IPS-18c (cell line): ENCODE data around the gene PRR15.

Experiments used
- H3K4me3 ChIP-seq: 2 replicates; pipeline ENCODE4 v1.7.0; 2013; ENCODE audit warnings: low read depth, mild to moderate bottlenecking, low read length, moderate library complexity; ENCODE audit not compliant: insufficient read depth
- H3K9me3 ChIP-seq: one replicate; pipeline ENCODE4 v1.6.1; 2013; ENCODE audit warnings: mild to moderate bottlenecking, low read length, moderate library complexity; ENCODE audit not compliant: control insufficient read depth, insufficient read depth

Gene PRR15

DNA sequence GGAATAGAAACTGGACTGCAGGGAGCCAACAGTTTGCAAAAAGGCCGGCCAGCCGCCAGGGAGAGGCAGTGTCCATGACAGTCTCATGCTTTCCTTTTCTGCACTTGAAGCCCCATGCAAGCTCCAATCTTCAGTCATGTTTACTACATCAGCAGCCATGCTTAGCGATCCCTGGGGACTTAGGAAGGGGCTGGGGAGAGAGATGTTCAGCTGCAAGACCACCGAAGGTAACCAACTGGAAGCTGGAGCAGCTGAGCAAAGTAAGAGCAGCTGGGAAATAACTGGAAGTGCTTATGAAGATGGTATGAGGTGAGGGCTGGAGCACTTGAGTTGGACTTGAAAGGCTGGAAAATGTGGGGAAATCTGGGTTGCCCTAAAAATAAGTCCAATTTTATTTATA is 37.0 kb downstream of the PRR15 start:
- Histone ChIP-seq H3K9me3 (no peaks in the 10 kb centered on the region), H3K4me3 (no peak overlapping the region)

DNA sequence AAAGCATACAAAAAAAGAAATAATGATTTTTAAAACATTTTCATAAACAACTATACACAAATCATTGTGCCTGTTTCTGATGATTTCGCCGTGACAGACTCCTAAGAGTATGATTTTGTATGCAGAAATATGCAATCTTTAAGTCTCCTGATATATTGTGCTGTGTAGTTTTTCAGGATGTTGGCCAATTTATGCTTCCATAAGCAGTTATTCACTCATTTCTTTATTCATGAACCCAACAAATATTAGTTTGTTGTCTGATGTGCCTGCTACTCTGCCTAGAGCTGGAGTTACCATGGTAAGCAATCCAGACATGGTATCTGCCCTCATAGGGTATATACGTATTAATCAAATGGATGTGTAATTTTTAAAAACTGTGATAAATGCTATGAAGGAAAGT is 40.4 kb downstream of the PRR15 start:
- H3K4me3 ChIP-seq: no peak overlapping the region
- no peaks in the 10 kb centered on the region for H3K9me3 ChIP-seq

DNA sequence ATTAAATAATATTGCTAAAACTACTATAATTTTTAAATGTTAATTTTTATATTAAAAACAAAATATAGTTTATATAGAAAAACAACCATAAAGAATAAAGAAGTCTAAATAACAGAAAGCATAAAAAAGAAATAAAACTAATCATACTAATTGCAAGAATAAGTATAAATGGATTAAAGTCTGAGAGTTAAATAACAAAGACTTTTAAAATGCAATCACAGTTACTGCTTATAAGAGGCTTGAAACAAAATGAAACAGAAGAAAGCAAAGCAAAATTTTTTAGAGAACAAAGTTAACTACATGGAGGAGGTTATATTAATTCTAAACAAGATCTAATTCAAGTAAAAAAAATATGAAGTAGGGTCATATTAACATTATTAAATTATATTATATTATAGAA is 41.1 kb downstream of the PRR15 start:
- Histone ChIP-seq H3K9me3 (no peaks in the 10 kb centered on the region), H3K4me3 (no peak overlapping the region)

DNA sequence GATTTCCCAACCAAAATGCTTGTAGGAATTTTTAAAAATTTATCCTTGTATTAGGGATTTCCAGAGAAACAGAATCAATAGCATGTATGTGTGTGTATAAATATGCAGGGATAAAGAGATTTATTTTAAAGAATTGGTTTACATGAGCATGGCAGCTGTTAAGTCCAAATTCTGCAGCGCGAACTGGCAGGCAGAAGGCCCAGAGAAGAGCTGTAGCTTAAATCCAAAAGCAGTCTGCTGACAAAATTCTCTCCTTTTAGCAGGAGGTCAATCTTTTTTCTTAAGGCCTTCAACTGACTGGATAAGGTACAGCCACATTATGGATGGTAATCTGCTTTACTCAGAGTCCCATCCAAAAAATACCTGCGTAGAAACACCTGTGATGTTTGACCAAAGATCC is 42.0 kb downstream of the PRR15 start:
- H3K9me3 ChIP-seq: no peaks in the 10 kb centered on the region

DNA sequence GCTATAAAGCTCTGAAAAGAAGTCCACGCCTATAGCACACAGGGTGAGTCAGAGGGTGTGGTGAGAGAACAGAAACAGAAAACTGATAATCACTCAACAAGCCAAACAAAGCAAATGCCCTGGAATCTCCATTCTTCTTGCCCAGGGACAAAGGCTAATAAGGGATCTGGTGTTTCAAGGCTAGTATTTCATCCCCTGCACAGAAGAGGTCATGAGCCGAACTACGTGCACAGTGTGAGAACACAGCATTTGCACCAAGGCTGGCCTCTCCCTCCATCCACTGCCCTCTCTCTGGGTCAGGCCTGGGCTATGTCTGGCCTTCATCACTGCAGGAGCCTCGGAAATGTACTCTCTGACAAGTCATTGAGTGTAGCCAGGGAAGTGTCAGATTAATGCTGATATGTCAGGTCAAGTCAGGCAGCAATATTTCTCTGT is 42.7 kb downstream of the PRR15 start:
- Histone ChIP-seq H3K9me3 (no peaks in the 10 kb centered on the region), H3K4me3 (no peak overlapping the region)

More for the DNA sequence above, 42.0 kb downstream of the PRR15 start:
- H3K4me3 ChIP-seq: no peak overlapping the region

DNA sequence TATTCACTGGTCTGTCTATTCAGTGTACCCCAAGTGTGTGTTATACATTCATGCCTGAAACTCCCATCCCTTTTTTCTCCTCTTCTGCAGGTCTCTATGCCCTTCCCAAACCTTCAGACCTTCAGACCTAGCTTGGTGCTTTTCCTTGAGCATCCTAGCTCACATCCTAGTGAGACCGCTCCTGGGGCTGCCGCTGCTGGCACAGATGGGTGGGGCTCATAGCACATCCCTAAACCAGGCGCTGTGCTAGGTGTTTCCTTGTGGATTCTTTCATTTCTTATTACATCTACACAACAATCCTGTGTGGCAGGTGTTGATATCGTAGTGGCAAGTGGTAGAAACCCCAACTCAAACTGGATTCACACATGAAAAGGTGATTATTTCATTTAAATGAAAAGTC is 43.2 kb downstream of the PRR15 start:
- Histone ChIP-seq H3K4me3 (no peak overlapping the region), H3K9me3 (no peaks in the 10 kb centered on the region)

DNA sequence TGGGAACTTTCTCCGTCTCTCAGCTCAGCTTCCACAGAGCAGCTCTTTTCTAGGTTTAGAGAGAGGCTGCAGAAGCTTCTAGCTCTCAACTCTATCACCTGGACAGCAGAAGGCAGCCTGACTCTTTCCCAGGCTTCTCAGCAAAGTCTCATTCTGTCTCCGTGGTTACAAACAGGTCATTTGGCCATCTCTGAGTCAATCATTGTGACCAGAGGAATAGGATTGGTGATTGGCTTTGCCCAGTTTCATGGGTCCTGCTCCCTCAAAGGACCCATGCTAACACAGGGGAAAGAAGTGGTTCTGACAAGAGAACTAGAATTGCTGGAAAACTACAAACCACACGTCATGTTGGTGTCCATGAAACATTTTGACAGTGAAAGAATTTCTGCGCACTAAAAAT is 43.6 kb downstream of the PRR15 start:
- Histone ChIP-seq H3K4me3 (no peak overlapping the region), H3K9me3 (no peaks in the 10 kb centered on the region)

DNA sequence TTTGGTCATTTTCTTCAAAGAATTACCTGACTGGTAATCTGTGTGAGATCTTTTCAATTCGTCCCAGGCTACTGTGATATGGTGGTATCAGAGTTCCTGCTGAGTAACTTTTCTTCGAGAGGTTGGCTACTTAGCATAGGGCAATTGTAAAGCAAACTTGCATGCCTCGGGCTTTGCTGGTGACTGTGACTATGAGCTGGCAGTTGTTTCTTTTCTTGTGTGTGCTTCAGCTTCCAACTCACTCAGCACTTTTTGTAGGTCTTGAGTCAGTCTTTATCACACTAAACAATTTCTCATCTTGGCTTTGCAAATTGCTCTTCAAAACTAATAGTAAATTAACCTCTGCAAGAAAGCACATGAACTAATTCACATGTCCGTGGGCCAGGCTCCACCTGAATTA is 44.3 kb downstream of the PRR15 start:
- Histone ChIP-seq H3K9me3 (no peaks in the 10 kb centered on the region), H3K4me3 (no peak overlapping the region)

DNA sequence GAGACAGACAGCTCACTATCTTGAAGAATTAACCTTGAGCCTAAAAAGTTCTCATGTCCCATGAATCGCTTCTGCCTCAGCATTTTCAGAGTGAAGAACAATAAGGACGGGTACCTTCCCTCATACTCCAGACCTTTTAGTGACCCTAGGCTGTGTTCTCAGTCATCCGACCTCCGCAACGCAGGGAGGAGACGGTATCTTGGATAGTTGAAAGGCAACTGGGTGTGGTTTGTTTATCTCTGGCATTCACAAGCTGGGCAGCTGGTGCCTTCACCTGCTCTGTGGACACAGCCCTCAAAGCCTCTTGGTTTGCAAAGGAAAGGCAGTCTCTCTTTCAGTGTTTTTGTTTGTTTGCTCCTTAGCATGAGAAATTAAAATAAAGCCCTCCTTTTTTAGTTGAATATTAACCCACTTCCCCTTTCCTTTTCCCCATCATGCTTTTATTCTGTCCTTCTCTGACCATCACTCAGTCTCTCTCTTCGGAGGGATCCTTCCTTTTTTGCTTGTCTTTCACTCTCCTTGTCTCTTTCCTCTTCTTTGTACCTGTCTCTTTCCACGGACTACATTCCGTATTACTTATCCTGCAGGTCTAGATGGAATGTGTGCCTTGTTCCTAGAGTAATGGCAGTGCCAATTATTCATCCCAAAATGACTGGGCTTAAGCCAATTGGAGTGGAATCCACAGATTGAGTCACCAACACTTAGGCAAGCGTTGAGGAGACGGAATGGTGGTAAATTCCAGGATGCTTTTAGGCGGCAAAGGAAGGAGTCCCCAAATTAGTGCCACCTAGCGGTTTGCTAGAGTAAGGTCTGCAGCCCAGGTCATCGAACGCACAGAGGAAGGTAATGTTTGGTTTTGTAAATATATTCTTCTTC is 45.8 kb downstream of the PRR15 start:
- H3K9me3 ChIP-seq: no peaks in the 10 kb centered on the region
- H3K4me3 ChIP-seq: no peak overlapping the region

DNA sequence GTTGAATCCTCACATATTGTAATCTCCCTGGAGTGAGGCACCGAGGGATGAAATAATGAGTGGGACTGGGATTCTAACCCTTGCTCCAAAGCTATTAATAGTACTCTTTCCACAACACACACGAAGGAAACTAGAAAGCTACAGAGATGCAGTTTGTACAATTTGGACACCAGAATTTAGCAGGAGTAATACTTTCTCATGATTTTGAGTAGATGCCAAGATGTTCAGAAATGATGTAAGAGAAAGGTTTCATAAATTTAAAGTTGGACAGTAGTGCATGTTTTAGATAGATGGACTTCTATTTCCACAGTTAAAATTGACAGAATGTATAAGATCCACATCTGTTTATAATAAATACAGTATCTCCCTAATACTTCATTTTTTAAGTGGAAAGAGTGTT is 46.5 kb downstream of the PRR15 start:
- H3K4me3 ChIP-seq: no peak overlapping the region
- no peaks in the 10 kb centered on the region for H3K9me3 ChIP-seq

DNA sequence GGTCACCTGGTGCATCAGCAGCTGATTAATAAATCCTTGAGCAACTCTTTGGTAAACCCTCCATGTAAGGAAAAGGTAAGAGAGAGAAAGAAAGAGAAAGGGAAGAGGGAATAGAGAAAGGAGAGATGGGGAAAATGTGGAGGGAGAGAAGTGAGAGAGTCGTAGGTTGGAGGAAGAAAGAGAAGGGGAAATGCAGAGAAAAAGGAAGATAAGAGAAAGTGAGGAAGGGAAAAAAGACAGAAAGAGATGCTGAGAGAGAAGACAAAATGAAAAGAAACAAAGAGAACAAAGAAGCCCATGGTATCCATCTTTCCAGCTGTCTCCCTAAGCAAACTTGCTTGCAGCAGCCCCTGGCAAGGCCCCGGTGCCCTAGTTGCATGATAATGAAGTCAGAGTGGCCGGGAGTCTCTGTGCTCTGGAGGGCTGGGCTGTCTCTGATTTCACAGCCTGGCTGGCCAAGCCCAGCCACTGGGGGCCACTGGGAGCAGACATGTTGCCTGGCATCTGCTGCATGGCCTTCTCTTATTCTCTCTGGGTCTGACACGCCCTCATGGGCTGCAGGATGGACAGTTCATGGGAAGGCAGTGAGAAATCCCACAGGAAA is 48.4 kb downstream of the PRR15 start:
- Histone ChIP-seq H3K4me3 (no peak overlapping the region), H3K9me3 (no peaks in the 10 kb centered on the region)

DNA sequence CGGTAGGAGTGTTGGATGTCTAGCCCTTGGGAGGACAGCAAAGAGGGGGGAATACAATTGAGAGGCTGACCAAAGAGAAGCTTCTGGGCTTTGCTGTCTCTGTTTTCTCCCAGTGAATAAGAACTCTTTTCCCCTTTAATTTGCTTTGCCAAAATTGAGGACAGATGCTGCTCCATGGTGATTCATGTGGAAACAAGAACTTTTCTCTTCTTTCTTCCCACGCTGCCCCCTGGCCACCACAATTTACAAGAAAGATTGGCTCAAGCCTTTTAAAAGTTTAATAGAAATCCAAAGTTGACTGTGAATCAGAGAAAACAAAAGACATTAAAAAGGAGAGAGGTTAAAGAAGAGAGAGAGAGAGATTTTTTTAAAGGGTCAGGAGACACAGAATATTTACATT is 49.0 kb downstream of the PRR15 start:
- no peaks in the 10 kb centered on the region for H3K9me3 ChIP-seq
- no peak overlapping the region for H3K4me3 ChIP-seq

DNA sequence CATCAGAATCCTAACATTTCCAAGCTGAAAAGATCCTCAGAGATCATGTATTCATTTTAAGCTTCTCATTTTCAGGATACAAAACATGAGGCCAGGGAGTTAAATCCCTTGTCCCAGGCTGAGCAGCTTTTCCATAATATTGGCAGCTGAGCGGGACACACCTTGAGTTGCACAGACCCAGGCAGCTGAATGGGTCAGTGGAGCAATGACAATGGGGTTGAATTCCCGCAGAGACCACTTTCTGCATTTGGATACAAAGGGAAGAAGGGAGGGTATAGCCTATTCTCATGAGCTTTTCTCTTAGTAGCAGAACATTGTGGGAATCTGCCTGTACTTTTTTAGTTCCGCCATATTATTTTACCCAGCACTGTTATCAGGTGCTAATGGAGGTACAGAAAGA is 49.5 kb downstream of the PRR15 start:
- H3K9me3 ChIP-seq: no peaks in the 10 kb centered on the region

DNA sequence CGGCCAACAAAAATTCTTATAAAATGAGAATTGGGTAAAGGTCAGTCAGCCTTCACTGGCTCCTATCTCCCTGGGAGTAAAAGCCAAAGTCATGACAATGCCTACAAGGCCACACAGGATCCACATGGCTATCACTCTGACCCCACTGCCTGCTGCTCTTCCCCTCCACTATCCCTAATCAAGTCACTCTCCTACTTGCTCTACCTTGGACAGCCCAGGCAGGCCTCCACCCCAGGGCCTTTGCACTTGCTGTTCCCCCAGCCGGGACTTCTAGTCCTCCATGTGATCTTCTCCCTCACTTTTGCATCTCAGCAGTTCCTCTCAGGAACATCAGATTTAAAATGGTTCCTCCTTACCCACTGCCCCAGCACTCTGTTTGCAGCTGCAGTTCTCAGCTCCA is 50.6 kb downstream of the PRR15 start:
- H3K4me3 ChIP-seq: no peak overlapping the region
- H3K9me3 ChIP-seq: no peaks in the 10 kb centered on the region

More for the DNA sequence above, 49.5 kb downstream of the PRR15 start:
- H3K4me3 ChIP-seq: no peak overlapping the region
